Inferior parietal cortex (tissue), 1 donor: ENCODE measurements around the gene ABHD11.
"Not testable (repeated sequence)": the region's sequence is repeated elsewhere in the genome, so short reads cannot be mapped to it uniquely, and the experiment has no call there.

Experiments
- DNase-seq: peaks from one replicate; pipeline ENCODE4 v3.0.0-alpha.2; 2016; ENCODE audit errors: extremely low spot score

The ABHD11 gene

DNA sequence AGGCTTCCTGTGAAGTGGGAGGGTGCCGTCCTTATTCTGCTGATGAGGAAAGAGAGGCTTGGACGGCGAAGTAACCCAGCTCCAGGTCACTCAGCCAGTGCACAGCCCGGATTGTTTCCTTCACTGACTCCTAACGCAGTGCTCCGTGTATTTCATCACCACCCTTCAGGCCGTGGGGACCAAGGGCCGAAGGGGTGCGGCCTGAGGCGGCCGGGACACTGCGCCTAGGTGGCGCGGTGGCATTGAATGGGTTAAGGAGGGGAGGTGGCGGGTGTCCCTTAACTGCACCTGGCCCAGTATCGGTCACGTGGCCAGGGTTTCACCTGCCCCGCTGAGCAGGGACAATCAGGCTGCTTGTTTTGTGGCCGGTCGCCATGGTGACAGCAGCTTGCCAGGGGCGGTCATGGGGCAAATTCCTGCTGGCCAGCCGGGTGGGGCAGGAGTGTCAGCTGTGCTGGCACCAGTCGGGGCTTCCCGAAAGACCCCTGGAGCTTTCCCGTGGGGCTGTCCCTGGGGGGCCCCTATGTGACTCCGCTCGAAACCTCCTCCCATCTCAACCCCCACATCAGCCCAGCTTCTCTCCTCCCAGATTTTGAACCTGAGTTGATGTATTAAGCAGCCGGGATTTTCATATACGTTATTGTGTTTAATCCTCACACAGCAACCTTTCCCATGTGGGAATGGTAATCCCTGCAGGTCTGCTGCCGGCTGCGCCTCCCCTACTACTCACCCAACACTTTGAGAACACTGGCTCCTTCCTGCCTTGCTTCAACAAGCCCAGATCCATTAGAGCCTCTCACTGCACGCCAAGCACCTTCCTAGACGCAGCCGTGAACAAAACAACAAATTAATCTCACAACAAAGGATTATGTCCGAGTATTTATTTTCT, 4.4 kb upstream of the ABHD11 start:
- DNase-seq, result no peak

DNA sequence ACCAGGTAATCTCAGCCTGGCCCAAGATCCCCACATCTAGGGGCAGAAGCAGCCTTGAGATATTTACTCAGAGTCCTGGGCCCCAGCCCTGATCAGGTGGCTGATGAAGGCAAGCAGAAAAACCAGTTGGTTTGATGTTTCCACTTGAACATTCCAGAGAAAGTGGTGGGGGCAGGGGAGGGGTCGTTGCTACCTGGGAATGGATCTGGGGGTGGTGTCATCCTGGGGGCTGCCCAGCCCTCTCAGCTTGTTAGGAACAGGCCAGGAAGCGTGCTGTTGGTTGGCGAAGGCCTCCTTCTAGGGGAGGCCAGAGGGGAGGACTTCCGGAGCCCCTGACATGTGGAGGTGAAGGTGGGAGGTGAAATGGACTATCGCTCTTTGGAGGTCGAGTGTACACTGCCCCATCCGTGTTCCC, 3.7 kb upstream of the ABHD11 start:
- DNase-seq, result no peak

DNA sequence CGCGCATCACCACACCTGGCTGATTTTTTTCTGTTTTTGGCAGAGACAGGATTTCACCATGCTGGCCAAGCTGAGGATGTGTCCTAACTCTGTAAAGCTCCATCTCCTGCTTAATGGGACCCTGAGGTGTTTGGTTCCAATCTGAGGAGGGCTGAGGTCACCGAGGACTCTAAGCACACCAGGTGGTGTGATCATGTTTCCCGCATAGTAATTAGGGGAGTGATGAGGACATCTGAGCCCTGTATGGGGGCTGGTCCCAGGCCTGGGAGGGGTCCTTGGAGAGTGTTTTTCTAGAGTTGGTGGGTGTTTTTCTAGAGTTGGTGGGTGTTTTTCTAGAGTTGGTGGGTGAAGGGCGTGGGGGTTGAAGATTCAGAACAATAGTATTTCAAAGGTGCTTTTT, 3.0 kb upstream of the ABHD11 start:
- DNase-seq, result no peak

DNA sequence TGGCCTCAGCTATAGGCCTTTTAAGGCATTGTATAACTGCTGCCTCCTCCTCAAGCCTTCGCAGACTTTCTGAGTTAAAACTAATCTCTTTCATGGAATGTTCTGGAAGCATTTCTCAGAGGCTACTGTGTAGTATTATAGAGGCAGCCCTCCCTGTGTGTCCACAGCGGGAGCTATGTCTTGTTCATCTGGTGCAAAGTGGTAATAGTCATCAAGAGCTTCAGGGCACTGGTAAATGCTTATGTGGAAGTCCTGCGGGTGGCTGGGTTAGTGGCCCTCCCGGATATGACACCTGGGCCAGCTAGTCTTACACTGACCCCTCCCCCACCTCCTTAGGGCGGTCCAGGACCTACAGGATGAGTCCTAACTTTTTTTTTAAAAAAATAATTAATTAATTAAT, 2.2 kb upstream of the ABHD11 start:
- no peak for DNase-seq

DNA sequence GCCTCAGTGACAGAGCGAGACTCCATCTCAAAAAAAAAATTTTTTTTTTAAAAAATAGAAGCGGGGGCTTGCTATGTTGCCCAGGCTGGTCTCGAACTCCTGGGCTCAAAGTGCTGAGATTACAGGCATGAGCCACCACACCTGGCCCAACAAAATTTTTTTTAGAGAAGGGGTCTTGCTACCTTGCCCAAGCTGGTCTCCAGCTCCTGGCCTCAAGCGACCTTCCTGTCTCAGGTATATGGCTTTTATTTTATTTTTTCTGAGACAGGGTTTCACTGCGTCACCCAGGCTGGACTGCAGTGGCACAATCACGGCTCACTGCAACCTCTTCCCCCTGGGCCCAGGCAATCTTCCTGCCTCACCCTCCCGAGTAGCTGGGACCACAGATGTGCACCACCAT, 1.6 kb upstream of the ABHD11 start:
- no peak for DNase-seq

DNA sequence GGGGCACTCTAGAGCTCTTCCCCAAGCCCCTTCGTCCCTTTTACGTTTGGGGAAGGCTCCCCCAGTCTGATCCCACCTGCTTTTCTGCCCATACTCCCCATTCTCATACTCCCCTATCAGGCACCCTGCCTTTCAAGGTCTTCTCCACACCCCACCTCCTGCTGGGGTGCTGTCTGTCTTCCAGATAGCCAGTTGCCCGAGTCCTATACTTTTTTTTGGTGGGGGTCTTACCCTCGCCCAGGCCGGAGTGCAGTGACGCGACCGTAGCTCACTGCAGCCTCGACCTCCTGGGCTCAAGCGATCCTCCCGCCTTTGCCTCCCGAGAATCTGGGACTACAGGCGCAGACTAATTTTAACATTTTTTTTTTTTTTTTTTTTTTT, 775 bp upstream of the ABHD11 start:
- no peak for DNase-seq

DNA sequence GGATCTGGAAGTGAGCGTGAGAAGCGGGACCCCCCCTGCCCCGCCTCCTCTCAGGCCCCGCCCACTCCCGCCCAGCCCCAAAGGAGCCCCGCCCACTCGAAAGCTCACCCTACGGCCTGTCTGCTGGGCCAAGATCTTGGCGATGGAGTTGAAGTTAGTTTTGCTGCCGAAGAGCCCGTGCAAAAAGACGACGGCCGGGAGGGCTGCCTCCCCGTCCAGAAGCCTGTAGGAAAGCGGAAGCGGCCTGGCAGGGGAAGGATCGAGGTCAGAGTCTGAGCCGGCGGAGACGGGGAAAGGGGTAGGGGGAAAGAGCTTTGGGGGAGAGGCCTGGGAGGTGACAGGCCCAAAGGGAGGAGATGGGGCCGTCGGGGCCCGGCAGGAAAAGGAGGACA, 386 bp downstream of the ABHD11 start:
- no peak for DNase-seq

DNA sequence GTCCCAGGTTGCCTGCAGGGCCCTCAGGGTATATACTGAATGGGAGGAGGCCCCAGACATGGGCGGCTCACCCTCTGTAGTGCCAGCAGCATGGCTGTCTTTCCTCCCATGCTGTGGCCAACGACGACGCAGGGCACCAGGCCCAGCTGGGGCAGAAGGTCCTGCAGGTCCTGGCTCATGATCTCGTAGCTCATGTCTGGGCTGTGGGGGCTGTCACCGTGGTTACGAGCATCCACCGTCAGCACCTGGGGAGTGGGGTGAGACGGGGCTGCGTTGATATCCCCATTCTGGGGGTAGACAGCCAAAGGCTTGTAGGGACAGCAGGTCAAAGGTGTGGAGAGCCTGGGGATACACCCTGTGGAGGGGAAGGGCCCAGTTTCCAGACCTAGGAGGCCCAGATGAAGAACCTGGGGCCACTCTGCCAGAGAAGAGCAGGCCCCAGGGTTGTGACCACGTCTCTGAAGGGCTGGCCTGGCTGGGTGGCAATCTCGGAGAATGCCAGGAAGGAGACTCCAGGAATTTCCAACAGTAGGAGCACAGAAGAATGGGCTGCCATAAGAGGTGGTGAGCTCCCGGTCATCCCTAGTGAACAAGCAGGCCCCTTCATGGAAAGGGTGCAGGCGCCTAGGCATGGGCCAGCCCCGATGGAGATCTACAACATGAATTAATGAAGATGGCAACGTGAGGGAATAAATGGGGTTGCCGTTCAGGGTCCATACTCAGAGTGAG, 947 bp downstream of the ABHD11 start:
- DNase-seq, result no peak

DNA sequence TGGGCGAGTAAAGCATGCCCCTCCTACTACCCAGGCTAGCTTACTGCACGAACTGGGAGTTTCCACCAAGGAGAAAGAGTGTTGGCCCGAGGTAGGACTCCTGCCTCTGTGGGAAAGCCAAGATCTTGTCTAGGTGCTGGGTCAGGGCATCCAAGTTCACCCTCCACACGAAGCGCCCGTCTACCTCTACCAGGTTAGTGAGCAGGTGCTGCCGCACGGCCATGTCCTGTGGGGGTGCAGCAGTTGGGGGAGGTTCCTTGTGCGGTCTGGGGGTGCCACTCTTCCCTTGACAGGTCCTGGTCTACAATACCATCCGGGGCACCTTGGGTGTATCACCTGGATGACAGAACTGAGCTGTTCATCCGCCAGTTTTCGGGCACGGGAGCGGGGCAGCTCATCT, 1.7 kb downstream of the ABHD11 start:
- no peak for DNase-seq

DNA sequence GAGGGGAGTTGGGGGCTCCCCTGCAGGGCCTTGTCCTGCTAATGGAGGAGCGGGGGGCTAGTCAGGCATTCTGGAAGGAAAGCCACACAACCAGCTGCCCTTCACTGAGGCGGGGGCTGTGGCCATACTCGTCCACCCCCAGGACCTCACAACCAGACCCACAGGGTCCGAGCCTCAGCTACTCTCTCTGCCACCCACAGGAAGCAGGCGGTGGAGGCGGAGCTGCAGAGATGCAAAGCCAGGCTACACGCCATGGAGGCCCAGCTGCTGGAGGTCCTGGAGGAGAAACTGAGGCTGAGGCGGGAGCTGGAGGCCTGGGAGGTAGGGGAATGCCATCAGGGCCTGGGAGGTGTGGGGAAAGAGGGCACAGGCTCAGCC, 3.1 kb downstream of the ABHD11 start:
- DNase-seq, result no peak

DNA sequence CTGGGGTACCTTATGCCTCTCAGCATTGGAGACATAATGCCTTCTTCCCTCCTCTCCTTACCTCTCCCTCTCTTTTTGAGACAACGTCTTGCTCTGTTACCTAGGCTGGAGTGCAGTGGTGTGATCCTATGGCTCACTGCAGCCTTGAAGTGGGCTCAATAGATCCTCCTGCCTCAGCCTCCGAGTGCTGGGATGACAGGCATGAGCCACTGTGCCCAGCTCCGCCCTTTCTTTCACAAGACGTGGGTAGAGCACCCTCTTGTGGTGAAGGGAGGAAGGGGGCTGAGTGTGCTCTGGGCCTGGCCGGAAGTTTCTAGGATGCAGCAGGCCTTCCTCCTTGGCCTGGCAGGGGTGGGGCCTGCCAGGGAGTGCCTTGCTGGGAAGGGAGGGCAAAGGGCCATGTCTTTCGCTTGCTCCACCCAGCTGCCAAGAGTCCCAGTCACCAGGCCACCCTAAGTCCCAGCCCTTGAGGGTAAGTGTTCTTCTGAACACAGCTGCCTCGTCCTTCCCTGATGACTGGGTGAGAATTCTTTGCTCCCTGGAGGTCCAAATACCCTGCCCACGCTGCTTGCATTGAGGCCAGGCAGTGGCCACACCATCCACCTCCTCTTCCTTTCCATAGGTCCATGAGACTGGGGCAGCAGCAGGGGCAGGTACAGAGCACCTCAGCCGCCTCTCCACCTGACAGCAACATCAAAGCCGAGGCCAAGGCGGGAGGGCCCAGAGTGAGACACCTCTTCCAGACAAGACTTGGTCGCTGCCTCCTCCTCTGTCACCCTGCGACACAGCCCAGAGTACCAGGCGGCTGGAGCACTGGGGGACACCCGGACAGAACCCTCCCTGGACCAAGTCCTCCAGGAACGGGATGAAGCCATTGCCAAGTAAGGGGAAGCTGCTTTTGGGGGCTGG, 3.7 kb downstream of the ABHD11 start:
- peak; percentile 65 for DNase-seq

DNA sequence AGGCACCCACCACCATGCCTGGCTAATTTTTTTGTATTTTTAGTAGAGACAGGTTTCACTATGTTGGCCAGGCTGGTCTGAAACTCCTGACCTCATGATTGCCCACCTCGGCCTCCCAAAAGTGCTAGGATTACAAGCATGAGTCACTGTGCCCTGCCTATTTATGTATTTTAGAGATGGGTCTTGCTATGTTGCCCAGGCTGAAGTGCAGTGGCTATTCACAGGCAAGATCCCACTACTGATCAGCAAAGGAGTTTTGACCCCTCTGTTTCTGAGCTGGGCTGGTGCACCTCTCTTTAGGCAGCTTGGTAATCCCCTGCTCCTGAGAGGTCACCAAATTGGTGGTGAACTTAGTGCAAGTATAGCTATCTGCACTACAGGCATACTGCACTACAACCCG, 6.2 kb downstream of the ABHD11 start:
- no peak for DNase-seq

DNA sequence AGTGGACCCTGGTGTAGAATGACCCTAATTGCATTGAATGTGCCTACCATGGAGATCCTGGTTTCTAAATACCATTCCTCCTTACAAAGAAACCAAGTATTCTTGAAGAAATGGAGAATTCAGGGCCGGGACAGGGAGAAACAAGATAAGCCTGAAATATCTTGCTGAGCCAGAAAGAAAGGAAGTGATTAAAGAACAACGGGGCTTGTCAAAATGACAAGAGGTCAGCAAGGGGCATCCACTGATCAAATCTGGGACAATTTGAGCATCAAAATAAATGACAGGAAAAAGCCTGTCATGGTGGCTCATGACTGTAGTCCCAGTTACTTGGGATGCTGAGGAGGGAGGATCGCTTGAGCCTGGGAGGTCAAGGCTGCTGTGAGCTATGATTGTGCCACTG, 8.1 kb downstream of the ABHD11 start:
- DNase-seq, result no peak

DNA sequence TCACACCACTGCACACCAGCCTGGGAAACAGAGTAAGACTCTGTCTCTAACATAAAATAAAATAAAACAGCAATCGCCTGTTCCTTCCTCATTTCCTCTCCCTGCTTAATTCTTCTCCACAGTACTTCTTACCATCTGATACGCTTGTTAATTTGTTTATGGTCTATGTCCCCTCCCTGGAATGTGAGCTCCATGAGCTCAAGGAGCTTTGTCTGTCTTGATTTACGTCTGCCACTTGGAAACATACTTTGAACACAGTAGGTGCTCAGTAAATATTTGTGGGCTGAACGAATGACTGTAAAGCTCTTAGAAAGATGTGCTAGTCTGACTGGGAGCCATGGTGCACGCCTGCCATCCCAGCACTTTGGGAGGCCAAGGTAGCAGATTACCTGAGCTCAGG, 10.1 kb downstream of the ABHD11 start:
- no peak for DNase-seq

DNA sequence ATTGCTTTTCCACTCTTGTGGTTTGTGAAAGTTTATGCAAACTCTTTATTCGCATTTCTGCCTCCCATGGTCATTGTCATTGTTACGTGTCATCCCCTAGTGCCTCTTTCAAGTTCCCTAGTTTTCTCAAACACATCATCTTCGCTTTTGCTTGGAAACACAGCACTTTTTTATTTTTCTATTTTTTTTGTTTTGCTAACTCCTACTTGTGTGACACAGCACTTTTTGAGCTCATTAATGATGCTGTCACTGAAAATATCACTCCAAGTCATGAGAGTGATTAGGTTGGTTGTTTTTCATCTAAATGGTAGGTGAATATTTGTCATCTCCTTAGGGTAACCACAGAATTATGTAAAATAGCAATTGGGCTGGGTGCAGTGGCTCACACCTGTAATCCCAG, 10.7 kb downstream of the ABHD11 start:
- DNase-seq, result no peak

DNA sequence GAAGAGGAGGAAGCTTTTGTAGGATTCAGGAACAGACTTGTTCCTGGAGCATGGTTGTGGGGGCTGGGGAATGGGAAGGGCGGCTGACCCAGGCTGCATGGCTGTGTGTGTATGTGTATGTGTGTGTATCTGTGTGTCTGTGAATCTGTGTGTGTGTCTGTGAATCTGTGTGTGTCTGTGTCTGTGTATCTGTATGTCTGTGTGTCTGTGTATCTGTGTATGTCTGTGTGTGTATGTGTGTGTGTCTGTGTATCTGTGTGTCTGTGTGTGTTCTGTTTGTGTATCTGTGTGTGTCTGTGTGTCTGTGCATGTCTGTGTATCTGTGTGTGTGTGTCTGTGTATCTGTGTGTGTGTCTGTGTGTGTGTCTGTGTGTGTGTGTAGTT, 12.5 kb downstream of the ABHD11 start:
- no peak for DNase-seq

DNA sequence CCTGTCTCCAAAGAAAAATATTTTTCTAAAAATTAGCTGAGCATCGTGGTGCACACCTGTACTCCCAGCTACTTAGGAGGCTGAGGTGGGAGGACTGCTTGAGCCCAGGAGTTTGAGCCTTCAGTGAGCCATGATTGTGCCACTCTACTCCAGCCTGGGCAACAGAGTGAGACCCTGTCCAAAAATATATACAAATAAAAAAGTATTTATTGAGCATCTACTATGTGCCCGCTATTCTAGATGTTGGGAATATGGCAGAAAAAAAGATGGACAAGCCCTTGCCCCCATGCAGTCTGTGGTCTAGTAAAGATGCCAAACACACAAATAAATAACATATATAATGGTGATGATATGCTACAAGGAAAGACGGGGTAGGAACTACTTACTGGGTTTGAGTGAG, 14.8 kb downstream of the ABHD11 start:
- DNase-seq, result no peak

DNA sequence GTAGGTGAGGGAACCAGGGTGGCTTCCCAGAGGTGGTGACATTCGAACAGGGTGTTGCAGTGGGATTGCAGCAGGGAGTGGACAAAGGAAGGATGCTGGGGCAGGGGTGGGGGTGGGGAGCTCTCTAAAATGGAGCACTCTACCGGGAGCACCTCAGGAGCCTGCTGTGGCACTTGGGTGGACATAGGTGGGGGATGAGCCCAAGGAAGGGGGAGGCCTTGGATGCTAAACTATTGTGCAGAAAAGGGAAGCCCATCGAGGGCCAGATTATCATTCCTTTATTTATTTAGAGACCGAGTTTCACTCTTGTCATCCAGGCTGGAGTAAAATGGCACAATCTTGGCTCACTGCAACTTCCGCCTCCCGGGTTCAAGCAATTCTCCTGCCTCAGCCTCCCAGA, 15.8 kb downstream of the ABHD11 start:
- no peak for DNase-seq

DNA sequence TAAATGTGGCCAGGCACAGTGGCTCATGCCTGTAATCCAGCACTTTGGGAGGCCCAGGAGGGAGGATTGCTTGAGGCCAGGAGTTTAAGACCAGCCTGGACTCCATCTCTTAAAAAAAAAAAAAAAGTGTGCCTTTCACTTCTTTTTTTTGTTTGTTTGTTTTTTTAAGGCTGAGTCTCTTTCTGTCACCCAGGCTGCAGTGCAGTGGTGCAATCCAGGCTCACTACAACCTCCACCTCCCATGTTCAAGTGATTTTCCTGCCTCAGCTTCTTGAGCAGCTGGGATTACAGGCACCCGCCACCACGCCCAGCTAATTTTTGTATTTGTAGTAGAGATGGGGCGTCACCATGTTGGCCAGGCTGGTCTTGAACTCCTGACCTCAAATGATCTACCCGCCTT, 16.4 kb downstream of the ABHD11 start:
- DNase-seq, result not testable (repeated sequence)

DNA sequence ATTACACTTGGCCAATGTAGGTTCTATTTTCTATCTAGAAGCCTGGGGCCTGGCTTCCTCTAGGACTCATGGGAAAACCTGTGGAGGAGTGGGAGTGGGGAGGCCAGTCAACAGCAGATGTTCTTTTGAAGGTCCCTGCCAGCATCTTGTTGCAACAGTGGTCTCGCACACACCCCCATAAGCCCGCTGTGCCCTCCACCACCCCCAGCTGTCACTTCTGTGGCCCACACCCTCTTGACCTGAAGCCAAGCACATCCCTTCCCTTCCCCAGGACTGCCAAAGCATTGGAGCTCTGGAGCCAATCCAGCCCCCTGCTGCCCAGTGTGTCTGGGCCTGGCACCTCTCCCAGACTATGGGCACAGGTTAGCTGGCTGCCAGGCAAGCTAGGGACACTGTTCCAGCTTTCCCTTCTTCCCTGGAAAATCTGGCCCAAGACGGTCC, 17.2 kb downstream of the ABHD11 start:
- DNase-seq, result no peak

DNA sequence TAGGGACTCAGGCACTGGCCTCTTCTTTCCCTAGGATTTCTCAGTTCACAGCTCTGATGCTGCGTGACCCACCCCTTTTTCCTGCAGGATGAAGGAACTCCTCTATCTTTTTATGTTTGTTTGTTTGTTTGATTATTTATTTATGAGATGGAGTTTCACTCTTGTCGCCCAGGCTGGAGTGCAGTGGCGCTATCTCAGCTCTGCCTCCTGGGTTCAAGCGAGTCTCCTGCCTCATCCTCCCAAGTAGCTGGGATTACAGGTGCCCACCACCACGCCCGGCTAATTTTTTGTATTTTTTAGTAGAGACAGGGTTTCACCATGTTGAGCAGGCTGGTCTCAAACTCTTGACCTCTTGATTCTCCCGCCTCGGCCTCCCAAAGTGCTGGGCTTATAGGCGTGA, 18.2 kb downstream of the ABHD11 start:
- not testable (repeated sequence) for DNase-seq

DNA sequence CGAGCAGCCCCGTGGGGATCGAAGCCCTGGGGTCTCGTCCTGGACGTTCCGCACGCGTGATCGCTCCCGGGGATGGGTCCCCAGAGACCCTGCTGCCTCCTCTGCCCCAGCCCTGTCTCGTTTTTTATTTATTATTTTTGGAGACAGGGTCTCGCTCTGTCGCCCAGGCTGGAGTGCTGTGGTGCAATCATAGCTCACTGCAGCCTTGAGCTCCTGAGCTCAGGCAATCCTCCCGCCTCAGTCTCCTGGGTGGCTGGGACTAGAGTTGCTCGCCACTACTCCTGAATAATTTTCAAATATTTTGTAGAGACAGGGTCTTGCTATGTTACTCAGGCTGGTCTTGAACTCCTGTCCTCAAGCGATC, 18.8 kb downstream of the ABHD11 start:
- no peak for DNase-seq
